OCI-LY3 (cell line): ENCODE data around the gene SEC16A.

Experiments
- H2AFZ ChIP-seq: fragments of 200-600, 300-600 bp; shearing (Covaris generic); 2 replicates; pipeline ENCODE4 v1.6.0; 2014; ENCODE audit warnings: antibody characterized with exemption, low read depth, low read length
- H3K27ac ChIP-seq: fragments of 200-600, 300-600 bp; sonication (generic); 2 replicates; pipeline ENCODE4 v1.5.1; 2014; ENCODE audit warnings: mild to moderate bottlenecking, low read length, moderate library complexity, mixed read lengths
- H3K27me3 ChIP-seq: fragments of 200-600, 300-600 bp; sonication (generic); 2 replicates; pipeline ENCODE4 v1.6.1; 2014; ENCODE audit warnings: low read depth, low read length, mixed read lengths
- H3K36me3 ChIP-seq: fragments of 200-600, 300-600 bp; sonication (generic); replicated peaks from 2 replicates; pipeline ENCODE3; 2014; ENCODE audit warnings: low read depth, low read length, mixed read lengths
- H3K4me1 ChIP-seq: fragments of 300-600, 200-600 bp; sonication (generic); 2 replicates; pipeline ENCODE4 v1.6.1; 2014; ENCODE audit warnings: low read length, mixed read lengths
- H3K4me2 ChIP-seq: fragments of 200-600, 300-600 bp; sonication (generic); 2 replicates; pipeline ENCODE4 v1.6.1; 2014; ENCODE audit warnings: low read length, mixed read lengths
- H3K4me3 ChIP-seq: fragments of 300-600, 200-600 bp; sonication (generic); 2 replicates; pipeline ENCODE4 v1.5.1; 2014; ENCODE audit warnings: antibody characterized with exemption, mild to moderate bottlenecking, low read length, moderate library complexity
- H3K79me2 ChIP-seq: fragments of 300-600, 200-600 bp; shearing (Covaris generic); 2 replicates; pipeline ENCODE4 v1.6.1; 2014; ENCODE audit warnings: mild to moderate bottlenecking, low read length, mixed read lengths
- H3K9ac ChIP-seq: fragments of 300-600, 200-600 bp; shearing (Covaris generic); 2 replicates; pipeline ENCODE4 v1.6.0; 2014; ENCODE audit warnings: mild to moderate bottlenecking, low read length, moderate library complexity
- H3K9me3 ChIP-seq: fragments of 200-600, 300-600 bp; shearing (Covaris generic); 2 replicates; pipeline ENCODE4 v1.6.1; 2014; ENCODE audit warnings: low read length, mixed read lengths; ENCODE audit not compliant: insufficient read depth
- H4K20me1 ChIP-seq: fragments of 200-600, 300-600 bp; sonication (generic); 2 replicates; pipeline ENCODE4 v1.6.1; 2016; ENCODE audit warnings: low read length, mixed read lengths; ENCODE audit not compliant: insufficient read depth
- CTCF ChIP-seq: fragments of 200-600, 300-600 bp; sonication (generic); IDR thresholded peaks from 2 replicates; pipeline ENCODE4 v1.5.1; 2014; ENCODE audit warnings: antibody characterized with exemption, low read length, low read depth
- EZH2phosphoT487 ChIP-seq: fragments of 200-600 bp; shearing (Covaris generic); IDR thresholded peaks from 2 replicates; pipeline ENCODE4 v1.6.1; 2018; ENCODE audit warnings: antibody characterized with exemption, mixed run types, low read depth

SEC16A gene

DNA sequence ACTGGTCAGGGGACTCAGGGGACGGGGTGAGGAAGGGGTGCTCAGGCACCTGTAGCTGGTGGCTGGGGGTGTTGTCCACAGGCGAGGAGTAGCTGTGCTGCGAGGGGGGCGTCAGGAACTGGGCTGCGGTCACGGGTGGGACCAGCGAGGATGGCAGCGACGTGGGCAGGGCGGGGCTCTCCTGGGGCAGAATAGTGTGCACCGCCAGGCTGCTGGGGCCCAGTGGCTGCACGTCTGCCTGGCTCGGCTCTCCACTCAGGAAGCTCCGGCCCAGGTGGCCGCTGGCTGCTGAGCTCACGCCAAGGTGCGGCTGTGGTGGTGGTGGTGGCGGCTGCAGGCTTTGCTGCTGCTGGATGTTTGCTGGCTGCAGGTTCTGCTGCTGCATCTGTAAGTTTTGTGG is 13.3 kb upstream of the SEC16A start:
- H3K36me3 ChIP-seq, result peaks cover 36% of the 10 kb centered on the region
- no peaks in the 10 kb centered on the region for H3K79me2 ChIP-seq
- no peaks in the 10 kb centered on the region for H3K27me3 ChIP-seq
- peaks cover 4% of the 10 kb centered on the region; the same call in 1 of the 2 replicates for H4K20me1 ChIP-seq
- H2AFZ ChIP-seq, result no peak overlapping the region
- TF ChIP-seq CTCF (no peak), EZH2phosphoT487 (no peak)
- H3K4me3 ChIP-seq, result no peak overlapping the region
- H3K9ac ChIP-seq, result no peak overlapping the region
- peaks cover 11% of the 10 kb centered on the region; the same call in 1 of the 2 replicates for H3K4me1 ChIP-seq
- H3K4me2 ChIP-seq, result no peak overlapping the region
- no peaks in the 10 kb centered on the region for H3K9me3 ChIP-seq
- no peak overlapping the region for H3K27ac ChIP-seq

GRCh38 chr9:136495238-136495800 is 12.5 kb upstream of the SEC16A start:
- Histone ChIP-seq H2AFZ (no peak overlapping the region), H3K27ac (no peak overlapping the region), H4K20me1 (peaks cover 2% of the 10 kb centered on the region; the same call in 1 of the 2 replicates), H3K9me3 (no peaks in the 10 kb centered on the region), H3K27me3 (no peaks in the 10 kb centered on the region), H3K4me3 (no peak overlapping the region), H3K4me1 (peaks cover 10% of the 10 kb centered on the region; the same call in 1 of the 2 replicates), H3K4me2 (no peak overlapping the region), H3K9ac (no peak overlapping the region), H3K79me2 (no peaks in the 10 kb centered on the region), H3K36me3 (peaks cover 29% of the 10 kb centered on the region)
- no peak for TF ChIP-seq CTCF
- TF ChIP-seq EZH2phosphoT487, result no peak

DNA sequence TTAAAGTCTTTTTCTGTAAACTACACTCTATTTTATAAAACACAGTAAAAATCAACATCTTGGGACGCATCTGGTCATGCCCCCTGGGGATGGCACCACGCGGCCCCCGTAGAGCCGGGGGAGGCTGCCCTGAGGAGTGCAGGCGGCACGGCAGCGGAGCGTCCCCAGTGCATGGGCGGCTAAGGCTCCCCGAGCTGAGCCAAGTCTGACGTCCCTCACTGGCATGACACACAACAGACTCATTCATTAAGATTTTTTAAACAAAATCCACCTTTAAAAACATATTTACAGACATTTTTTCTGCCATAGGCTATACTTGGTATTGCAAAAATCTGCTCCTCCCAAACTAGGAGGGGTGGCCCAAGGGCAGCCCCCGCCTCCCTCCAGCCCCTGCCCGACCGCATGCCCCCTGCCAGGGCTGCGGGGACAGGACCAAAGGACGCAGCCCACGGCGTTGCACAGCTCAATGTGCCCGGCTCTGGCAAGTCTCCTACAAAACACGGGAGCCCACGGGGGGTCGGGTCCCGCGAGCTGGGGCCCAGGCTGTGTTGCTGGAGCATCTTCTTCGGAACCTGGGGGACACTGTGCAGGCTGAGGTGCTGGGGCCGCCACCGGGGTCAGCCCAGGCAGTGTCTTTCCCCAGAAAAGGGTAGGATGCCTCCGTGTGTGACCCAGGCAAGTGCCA is 11.8 kb upstream of the SEC16A start:
- no peak for TF ChIP-seq EZH2phosphoT487
- no peak for TF ChIP-seq CTCF
- no peaks in the 10 kb centered on the region for H3K79me2 ChIP-seq
- H3K4me3 ChIP-seq, result no peak overlapping the region
- no peaks in the 10 kb centered on the region for H4K20me1 ChIP-seq
- no peak overlapping the region for H2AFZ ChIP-seq
- peaks cover 3% of the 10 kb centered on the region; the same call in 1 of the 2 replicates for H3K4me1 ChIP-seq
- no peaks in the 10 kb centered on the region for H3K9me3 ChIP-seq
- peaks cover 29% of the 10 kb centered on the region for H3K36me3 ChIP-seq
- H3K27ac ChIP-seq, result no peak overlapping the region
- H3K27me3 ChIP-seq, result no peaks in the 10 kb centered on the region
- no peak overlapping the region for H3K4me2 ChIP-seq
- no peak overlapping the region for H3K9ac ChIP-seq

DNA sequence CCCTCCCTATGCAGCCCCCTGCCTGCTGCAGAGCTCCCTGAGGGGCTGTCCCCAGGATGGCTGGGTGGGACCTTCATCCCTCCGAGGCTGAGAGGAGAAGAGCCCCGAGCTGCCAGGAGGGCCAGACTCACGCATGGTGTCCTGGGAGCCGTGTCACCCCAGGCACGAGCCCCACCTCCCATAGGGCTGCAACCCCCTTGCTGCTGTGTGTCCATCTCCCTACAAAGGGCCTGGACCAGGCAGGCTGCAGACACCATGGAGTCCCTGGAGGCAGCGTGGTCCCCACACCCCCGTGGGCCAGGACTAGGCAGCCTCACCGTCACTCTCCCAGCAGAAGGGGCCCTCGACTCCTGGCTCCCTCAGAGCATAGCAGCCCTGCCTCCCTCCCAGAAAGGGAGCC is 11.2 kb upstream of the SEC16A start:
- H3K9me3 ChIP-seq, result no peaks in the 10 kb centered on the region
- no peaks in the 10 kb centered on the region for H4K20me1 ChIP-seq
- H3K27me3 ChIP-seq, result no peaks in the 10 kb centered on the region
- no peak overlapping the region for H3K4me2 ChIP-seq
- H3K36me3 ChIP-seq, result peaks cover 24% of the 10 kb centered on the region
- H2AFZ ChIP-seq, result no peak overlapping the region
- H3K27ac ChIP-seq, result no peak overlapping the region
- H3K4me3 ChIP-seq, result no peak overlapping the region
- TF ChIP-seq EZH2phosphoT487, result no peak
- H3K9ac ChIP-seq, result no peak overlapping the region
- no peaks in the 10 kb centered on the region for H3K79me2 ChIP-seq
- no peaks in the 10 kb centered on the region for H3K4me1 ChIP-seq
